Measurements from ENCODE around the gene ZNF326.

Gene ZNF326

GRCh38 chr1:89955311-89956205 is 39.4 kb upstream of the ZNF326 start:
- H3K9me3 ChIP-seq (ENCODE audit: low read length): peaks cover 2% of the 10 kb centered on the region
- no peaks in the 10 kb centered on the region for H3K27me3 ChIP-seq (ENCODE audit: insufficient read depth, low read length)
- H2AFZ ChIP-seq (ENCODE audit: low read depth, low read length): no peak overlapping the region
- no peaks in the 10 kb centered on the region for H3K4me1 ChIP-seq (ENCODE audit: insufficient read depth, low read length)
- H3K36me3 ChIP-seq (ENCODE audit: insufficient read depth, low read length): no peaks in the 10 kb centered on the region
- no peak overlapping the region for H3K4me3 ChIP-seq (ENCODE audit: low read length)

GRCh38 chr1:89957107-89957506 is 37.8 kb upstream of the ZNF326 start:
- no peaks in the 10 kb centered on the region for H3K36me3 ChIP-seq (ENCODE audit: insufficient read depth, low read length)
- H3K27me3 ChIP-seq (ENCODE audit: insufficient read depth, low read length): no peaks in the 10 kb centered on the region
- H2AFZ ChIP-seq (ENCODE audit: low read depth, low read length): no peak overlapping the region
- H3K4me3 ChIP-seq (ENCODE audit: low read length): no peak overlapping the region
- peaks cover 2% of the 10 kb centered on the region for H3K9me3 ChIP-seq (ENCODE audit: low read length)
- H3K4me1 ChIP-seq (ENCODE audit: insufficient read depth, low read length): no peaks in the 10 kb centered on the region

- Histone ChIP-seq H3K9me3 (ENCODE audit: low read length) (peaks cover 2% of the 10 kb centered on the region), H3K4me3 (ENCODE audit: low read length) (no peak overlapping the region), H3K4me1 (ENCODE audit: insufficient read depth, low read length) (no peaks in the 10 kb centered on the region), H3K36me3 (ENCODE audit: insufficient read depth, low read length) (no peaks in the 10 kb centered on the region), H3K27me3 (ENCODE audit: insufficient read depth, low read length) (no peaks in the 10 kb centered on the region), H2AFZ (ENCODE audit: low read depth, low read length) (no peak overlapping the region)
Measured at GRCh38 chr1:89958851-89959654, 35.9 kb upstream of the ZNF326 start.

GRCh38 chr1:89959719-89960118 is 35.2 kb upstream of the ZNF326 start:
- H2AFZ ChIP-seq (ENCODE audit: low read depth, low read length): no peak overlapping the region
- H3K4me3 ChIP-seq (ENCODE audit: low read length): no peak overlapping the region
- H3K27me3 ChIP-seq (ENCODE audit: insufficient read depth, low read length): no peaks in the 10 kb centered on the region
- no peaks in the 10 kb centered on the region for H3K36me3 ChIP-seq (ENCODE audit: insufficient read depth, low read length)
- peaks cover 2% of the 10 kb centered on the region for H3K9me3 ChIP-seq (ENCODE audit: low read length)
- H3K4me1 ChIP-seq (ENCODE audit: insufficient read depth, low read length): no peaks in the 10 kb centered on the region

GRCh38 chr1:89962024-89962741 is 32.7 kb upstream of the ZNF326 start:
- H3K9me3 ChIP-seq (ENCODE audit: low read length): peaks cover 2% of the 10 kb centered on the region
- no peaks in the 10 kb centered on the region for H3K36me3 ChIP-seq (ENCODE audit: insufficient read depth, low read length)
- H3K4me3 ChIP-seq (ENCODE audit: low read length): no peak overlapping the region
- H2AFZ ChIP-seq (ENCODE audit: low read depth, low read length): no peak overlapping the region
- H3K4me1 ChIP-seq (ENCODE audit: insufficient read depth, low read length): peaks cover 7% of the 10 kb centered on the region
- no peaks in the 10 kb centered on the region for H3K27me3 ChIP-seq (ENCODE audit: insufficient read depth, low read length)

GRCh38 chr1:89962742-89963075 is 32.2 kb upstream of the ZNF326 start:
- Histone ChIP-seq H3K36me3 (ENCODE audit: insufficient read depth, low read length) (no peaks in the 10 kb centered on the region), H3K4me1 (ENCODE audit: insufficient read depth, low read length) (peaks cover 7% of the 10 kb centered on the region), H3K4me3 (ENCODE audit: low read length) (no peak overlapping the region), H2AFZ (ENCODE audit: low read depth, low read length) (no peak overlapping the region), H3K9me3 (ENCODE audit: low read length) (peaks cover 2% of the 10 kb centered on the region), H3K27me3 (ENCODE audit: insufficient read depth, low read length) (no peaks in the 10 kb centered on the region)

GRCh38 chr1:89965193-89965768 is 29.6 kb upstream of the ZNF326 start:
- Histone ChIP-seq H2AFZ (ENCODE audit: low read depth, low read length) (no peak overlapping the region), H3K27me3 (ENCODE audit: insufficient read depth, low read length) (no peaks in the 10 kb centered on the region), H3K36me3 (ENCODE audit: insufficient read depth, low read length) (no peaks in the 10 kb centered on the region), H3K4me1 (ENCODE audit: insufficient read depth, low read length) (peaks cover 7% of the 10 kb centered on the region), H3K9me3 (ENCODE audit: low read length) (no peaks in the 10 kb centered on the region), H3K4me3 (ENCODE audit: low read length) (no peak overlapping the region)

- Histone ChIP-seq H3K27me3 (ENCODE audit: insufficient read depth, low read length) (no peaks in the 10 kb centered on the region), H2AFZ (ENCODE audit: low read depth, low read length) (no peak overlapping the region), H3K4me1 (ENCODE audit: insufficient read depth, low read length) (peaks cover 7% of the 10 kb centered on the region), H3K36me3 (ENCODE audit: insufficient read depth, low read length) (no peaks in the 10 kb centered on the region), H3K9me3 (ENCODE audit: low read length) (no peaks in the 10 kb centered on the region), H3K4me3 (ENCODE audit: low read length) (no peak overlapping the region)
Measured at GRCh38 chr1:89966656-89967055, 28.3 kb upstream of the ZNF326 start.

GRCh38 chr1:89971600-89971999 is 23.3 kb upstream of the ZNF326 start:
- no peaks in the 10 kb centered on the region for H3K9me3 ChIP-seq (ENCODE audit: low read length)
- no peak overlapping the region for H3K4me3 ChIP-seq (ENCODE audit: low read length)
- H3K27me3 ChIP-seq (ENCODE audit: insufficient read depth, low read length): no peaks in the 10 kb centered on the region
- no peaks in the 10 kb centered on the region for H3K4me1 ChIP-seq (ENCODE audit: insufficient read depth, low read length)
- H2AFZ ChIP-seq (ENCODE audit: low read depth, low read length): no peak overlapping the region
- no peaks in the 10 kb centered on the region for H3K36me3 ChIP-seq (ENCODE audit: insufficient read depth, low read length)

GRCh38 chr1:89972024-89972423 is 22.9 kb upstream of the ZNF326 start:
- no peak overlapping the region for H2AFZ ChIP-seq (ENCODE audit: low read depth, low read length)
- no peaks in the 10 kb centered on the region for H3K27me3 ChIP-seq (ENCODE audit: insufficient read depth, low read length)
- no peaks in the 10 kb centered on the region for H3K4me1 ChIP-seq (ENCODE audit: insufficient read depth, low read length)
- H3K36me3 ChIP-seq (ENCODE audit: insufficient read depth, low read length): no peaks in the 10 kb centered on the region
- no peak overlapping the region for H3K4me3 ChIP-seq (ENCODE audit: low read length)
- H3K9me3 ChIP-seq (ENCODE audit: low read length): no peaks in the 10 kb centered on the region

- no peaks in the 10 kb centered on the region for H3K36me3 ChIP-seq (ENCODE audit: insufficient read depth, low read length)
- H3K4me1 ChIP-seq (ENCODE audit: insufficient read depth, low read length): no peaks in the 10 kb centered on the region
- H3K4me3 ChIP-seq (ENCODE audit: low read length): no peak overlapping the region
- no peak overlapping the region for H2AFZ ChIP-seq (ENCODE audit: low read depth, low read length)
- H3K27me3 ChIP-seq (ENCODE audit: insufficient read depth, low read length): no peaks in the 10 kb centered on the region
- no peaks in the 10 kb centered on the region for H3K9me3 ChIP-seq (ENCODE audit: low read length)
Measured at GRCh38 chr1:89973471-89974127, 21.3 kb upstream of the ZNF326 start.

- Histone ChIP-seq H3K27me3 (ENCODE audit: insufficient read depth, low read length) (no peaks in the 10 kb centered on the region), H3K36me3 (ENCODE audit: insufficient read depth, low read length) (no peaks in the 10 kb centered on the region), H3K4me3 (ENCODE audit: low read length) (no peak overlapping the region), H3K4me1 (ENCODE audit: insufficient read depth, low read length) (no peaks in the 10 kb centered on the region), H3K9me3 (ENCODE audit: low read length) (no peaks in the 10 kb centered on the region), H2AFZ (ENCODE audit: low read depth, low read length) (no peak overlapping the region)
Measured at GRCh38 chr1:89974256-89974655, 20.7 kb upstream of the ZNF326 start.
